Fibroblast of peridontal ligament (primary cell): ENCODE results near the gene ETV7.
"Not testable (repeated sequence)": the region's sequence is repeated elsewhere in the genome, so short reads cannot be mapped to it uniquely, and the experiment has no call there.

Experiments used
- DNase-seq: peaks from one replicate; pipeline ENCODE4 v3.0.0-alpha.2; 2010; ENCODE audit errors: extremely low read depth

Gene ETV7

GRCh38 chr6:36340618-36341454 is 46.6 kb downstream of the ETV7 start:
- peak; percentile 64 for DNase-seq

- DNase-seq, result no peak
These were observed 47.2 kb downstream of the ETV7 start for GRCh38 chr6:36340306-36340617.

GRCh38 chr6:36339146-36339545 is 48.3 kb downstream of the ETV7 start:
- no peak for DNase-seq

GRCh38 chr6:36338223-36338622 is 49.2 kb downstream of the ETV7 start:
- not testable (repeated sequence) for DNase-seq

GRCh38 chr6:36337814-36338213 is 49.7 kb downstream of the ETV7 start:
- DNase-seq, result no peak

GRCh38 chr6:36336779-36337241 is 50.7 kb downstream of the ETV7 start, which contains the start of gene BNIP5:
BNIP5 (minus strand) TSS chr6:36336888; CDS start chr6:36330690, 6,198 bp downstream.
- DNase-seq, result no peak

GRCh38 chr6:36336208-36336710 is 51.2 kb downstream of the ETV7 start:
- DNase-seq, result no peak

- no peak for DNase-seq
These were observed 51.8 kb downstream of the ETV7 start for GRCh38 chr6:36335465-36336207.

- DNase-seq, result no peak
These were observed 52.5 kb downstream of the ETV7 start for GRCh38 chr6:36334832-36335459.

- DNase-seq, result no peak
These were observed 53.3 kb downstream of the ETV7 start for GRCh38 chr6:36333931-36334725.

GRCh38 chr6:36333171-36333895 is 54.1 kb downstream of the ETV7 start:
- DNase-seq, result no peak

GRCh38 chr6:36331381-36331780 is 56.1 kb downstream of the ETV7 start:
- no peak for DNase-seq

GRCh38 chr6:36330366-36330765 is 57.1 kb downstream of the ETV7 start:
- no peak for DNase-seq

- DNase-seq, result no peak
These were observed 57.6 kb downstream of the ETV7 start for GRCh38 chr6:36329798-36330291.

- no peak for DNase-seq
These were observed 58.9 kb downstream of the ETV7 start for GRCh38 chr6:36328600-36328999.

- no peak for DNase-seq
These were observed 59.6 kb downstream of the ETV7 start for GRCh38 chr6:36327919-36328236.

- DNase-seq, result no peak
These were observed 60.1 kb downstream of the ETV7 start for GRCh38 chr6:36327226-36327918.

GRCh38 chr6:36326356-36326995 is 61.0 kb downstream of the ETV7 start:
- DNase-seq, result no peak

GRCh38 chr6:36324715-36325114 is 62.8 kb downstream of the ETV7 start:
- no peak for DNase-seq

GRCh38 chr6:36324191-36324590 is 63.3 kb downstream of the ETV7 start:
- no peak for DNase-seq
